ENCODE data around the gene NCK2. TPM values are rescaled to one million over a fixed set of nuclear protein-coding genes. Genes with fewer than 3 reads are reported as not detected.

NCK2 gene
- total and polyA plus RNA-seq, 10 of the 15 experiments (the other 5 are each of a cell fraction or from before 2014, with no cell fraction given) = 1.2 to 30.9 (median 14.1) TPM

DNA sequence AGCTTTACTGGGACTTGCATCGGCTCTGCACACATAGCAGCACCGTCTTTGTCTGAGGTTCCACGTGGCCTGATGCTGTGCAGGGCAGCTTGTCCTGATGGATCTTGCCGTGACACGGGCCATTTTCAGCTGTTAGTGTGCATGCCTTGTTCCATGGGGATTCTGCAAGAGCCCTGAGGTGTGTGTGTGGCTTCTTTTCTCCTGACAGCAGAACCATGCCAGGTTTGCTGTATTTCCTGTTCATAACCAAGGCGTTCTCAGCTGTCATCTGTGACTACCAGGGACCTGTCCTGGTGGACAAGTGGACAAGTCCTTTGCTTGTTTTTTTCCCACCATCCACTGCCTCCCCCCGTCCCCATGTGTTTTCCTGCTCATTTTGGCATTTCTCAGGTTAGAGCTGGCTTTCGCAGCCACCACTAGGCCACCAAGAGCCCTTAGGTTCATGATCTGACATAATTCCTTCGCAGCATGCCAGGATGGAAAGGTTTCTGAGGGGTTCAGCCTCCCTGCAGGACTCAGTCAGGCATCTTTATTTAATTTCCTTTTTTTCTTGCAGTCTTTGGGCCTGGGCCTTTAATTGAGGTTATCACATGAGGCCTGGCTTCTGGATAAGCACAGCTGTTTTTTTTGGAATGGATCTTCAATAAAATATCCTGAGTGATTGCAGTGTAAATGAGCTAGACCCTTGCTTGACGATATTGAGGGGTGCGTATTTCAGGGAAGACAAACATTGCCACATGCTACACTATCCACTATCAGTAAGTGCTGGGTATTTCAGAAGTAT lies 139.4 kb downstream of the NCK2 start:
- H3K9ac ChIP-seq (ENCODE audit: control insufficient read depth, insufficient read depth, low read length) = no peak overlapping the region
- POLR2A ChIA-PET = no interaction called here
- H2AFZ ChIP-seq (ENCODE audit: control insufficient read depth, low read depth, low read length) = no peak overlapping the region
- DNase-seq (ENCODE audit: low read depth, low spot score) (no peak), ATAC-seq (no peak), FAIRE-seq (no peak)
- H3K4me1 ChIP-seq (ENCODE audit: control insufficient read depth, insufficient read depth, low read length) = peaks cover 5% of the 10 kb centered on the region
- no TSS peak for BruUV-seq (replicated peaks)
- H3K4me2 ChIP-seq (ENCODE audit: control insufficient read depth, insufficient read depth) = no peak overlapping the region
- peaks cover 4 to 10% of the 10 kb centered on the region in 2 experiments for H3K36me3 ChIP-seq (ENCODE audit: control insufficient read depth in 2 of 2, insufficient read depth in 2 of 2, low read length in 1 of 2)
- SMC1A ChIA-PET (ENCODE audit: uncharacterized antibody, unreplicated experiment) = interaction anchor here (2.2 kb wide), 1 partner anchor 10 kb away, joined by 11 read pairs; no protein-coding TSS in a partner anchor
- peaks cover 12% of the 10 kb centered on the region for H3K9me3 ChIP-seq (replicated peaks; ENCODE audit: control insufficient read depth, insufficient read depth, low read length)
- no peak overlapping the region for H3K27ac ChIP-seq (ENCODE audit: control insufficient read depth, insufficient read depth)
- WGBS (ENCODE audit: insufficient coverage, insufficient replicate concordance, low lambda C conversion rate, missing lambda C conversion rate) = 91% methylated on average over 11 of the region's 11 CpGs
- intact Hi-C loops (cut with micrococcal nuclease; ENCODE audit: unreplicated experiment) (no loop called here), in situ Hi-C loops (cut with MboI) (no loop called here)
- peaks cover 4% of the 10 kb centered on the region for H3K79me2 ChIP-seq (ENCODE audit: control insufficient read depth, insufficient read depth, low read length)
- no peaks in the 10 kb centered on the region for H3K27me3 ChIP-seq (replicated peaks in 1 of 2; ENCODE audit: control insufficient read depth in 2 of 2, insufficient read depth in 2 of 2, low read length in 1 of 2)
- CTCF ChIA-PET = interaction anchor here (0.8 kb wide), 1 partner anchor 35 kb away, joined by 4 read pairs; no protein-coding TSS in a partner anchor
- no peak for TF ChIP-seq NFXL1 (IDR thresholded peaks at IDR 0.05; ENCODE audit: borderline replicate concordance)
- TF ChIP-seq TCF7 (IDR thresholded peaks at IDR 0.05; ENCODE audit: borderline replicate concordance) = no peak
- TF ChIP-seq ZBED1 (IDR thresholded peaks at IDR 0.05; ENCODE audit: borderline replicate concordance) = no peak
- no peak for TF ChIP-seq CBX5 (IDR thresholded peaks at IDR 0.05; ENCODE audit: low read depth)
- no peaks in the 10 kb centered on the region for H4K20me1 ChIP-seq (ENCODE audit: control insufficient read depth, insufficient read depth)
- RAD21 ChIA-PET (ENCODE audit: unreplicated experiment) = interaction anchor here (1.7 kb wide), 1 partner anchor 86 kb away, joined by 4 read pairs; no protein-coding TSS in a partner anchor
- no peak overlapping the region for H3K4me3 ChIP-seq

DNA sequence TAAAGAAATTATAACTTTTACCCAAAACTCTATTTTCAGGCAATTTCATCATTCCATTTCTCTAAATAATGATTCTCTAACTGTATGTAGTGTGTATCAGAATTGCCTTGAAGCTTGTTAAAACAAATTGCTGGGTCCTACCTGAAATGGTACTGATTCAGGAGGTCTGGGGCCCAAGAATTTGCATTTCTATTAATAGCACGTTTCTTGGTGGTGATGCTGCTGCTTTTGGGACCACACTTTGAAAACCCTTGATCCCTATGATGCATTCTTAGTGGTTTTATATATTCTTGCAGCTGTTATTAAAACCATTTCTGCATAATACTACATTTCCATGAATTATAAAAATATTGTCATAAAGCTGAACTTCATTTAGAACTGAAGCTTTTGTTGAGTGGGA lies 140.7 kb downstream of the NCK2 start:
- in situ Hi-C loops (cut with MboI) (no loop called here), intact Hi-C loops (cut with micrococcal nuclease; ENCODE audit: unreplicated experiment) (loop anchor here (5.0 kb wide), 1 partner anchor 138 kb away; no protein-coding TSS in a partner anchor)
- no peak overlapping the region for H3K27ac ChIP-seq (ENCODE audit: control insufficient read depth, insufficient read depth)
- no peak for ATAC-seq
- no peak overlapping the region for H3K9ac ChIP-seq (ENCODE audit: control insufficient read depth, insufficient read depth, low read length)
- H3K4me1 ChIP-seq (ENCODE audit: control insufficient read depth, insufficient read depth, low read length) = peaks cover 5% of the 10 kb centered on the region
- WGBS (ENCODE audit: insufficient coverage, insufficient replicate concordance, low lambda C conversion rate, missing lambda C conversion rate) = 0% methylated on average over 1 of the region's 1 CpG
- no peak overlapping the region for H3K4me3 ChIP-seq
- no peak for FAIRE-seq
- no peak overlapping the region for H2AFZ ChIP-seq (ENCODE audit: control insufficient read depth, low read depth, low read length)
- no TSS peak for BruUV-seq (replicated peaks)
- DNase-seq (ENCODE audit: low read depth, low spot score) = no peak
- peaks cover 4 to 10% of the 10 kb centered on the region in 2 experiments for H3K36me3 ChIP-seq (ENCODE audit: control insufficient read depth in 2 of 2, insufficient read depth in 2 of 2, low read length in 1 of 2)
- CTCF ChIA-PET = interaction anchor here (0.8 to 1.5 kb wide), 3 partner anchors 11 to 34 kb away, joined by 3 to 5 read pairs (median 4); no protein-coding TSS in a partner anchor
- POLR2A ChIA-PET = no interaction called here
- H3K4me2 ChIP-seq (ENCODE audit: control insufficient read depth, insufficient read depth) = peak overlapping the region; percentile 38; the same call in 1 of the 2 replicates
- TF ChIP-seq FOXM1 (IDR thresholded peaks at IDR 0.05; ENCODE audit: low read depth, low read length) (no peak), MEF2A (IDR thresholded peaks at IDR 0.05; ENCODE audit: insufficient read depth, low read depth, low read length) (0 out of 2 replicates have a peak, but pooled peaks have one; percentile 25)
- RAD21 ChIA-PET (ENCODE audit: unreplicated experiment) = interaction anchor here (1.3 to 1.7 kb wide), 2 partner anchors 87 to 129 kb away, joined by 4 read pairs; no protein-coding TSS in a partner anchor
- H3K27me3 ChIP-seq (replicated peaks in 1 of 2; ENCODE audit: control insufficient read depth in 2 of 2, insufficient read depth in 2 of 2, low read length in 1 of 2) = no peaks in the 10 kb centered on the region
- no peaks in the 10 kb centered on the region for H4K20me1 ChIP-seq (ENCODE audit: control insufficient read depth, insufficient read depth)
- SMC1A ChIA-PET (ENCODE audit: uncharacterized antibody, unreplicated experiment) = interaction anchor here (0.7 to 2.2 kb wide), 6 partner anchors 9 to 127 kb away, joined by 3 to 11 read pairs (median 3); no protein-coding TSS in a partner anchor
- peaks cover 7% of the 10 kb centered on the region for H3K9me3 ChIP-seq (replicated peaks; ENCODE audit: control insufficient read depth, insufficient read depth, low read length)
- peaks cover 4% of the 10 kb centered on the region for H3K79me2 ChIP-seq (ENCODE audit: control insufficient read depth, insufficient read depth, low read length)

All from GM12878 (cell line).